GM19193 (cell line): ENCODE measurements around the gene LGR6.

ENCODE experiments used
- POLR2A ChIP-seq: IDR thresholded peaks from 4 replicates; pipeline ENCODE4 v1.6.1; 2011; ENCODE audit not compliant: insufficient read depth, insufficient read length; ENCODE audit errors: extremely low read depth

Gene LGR6

DNA sequence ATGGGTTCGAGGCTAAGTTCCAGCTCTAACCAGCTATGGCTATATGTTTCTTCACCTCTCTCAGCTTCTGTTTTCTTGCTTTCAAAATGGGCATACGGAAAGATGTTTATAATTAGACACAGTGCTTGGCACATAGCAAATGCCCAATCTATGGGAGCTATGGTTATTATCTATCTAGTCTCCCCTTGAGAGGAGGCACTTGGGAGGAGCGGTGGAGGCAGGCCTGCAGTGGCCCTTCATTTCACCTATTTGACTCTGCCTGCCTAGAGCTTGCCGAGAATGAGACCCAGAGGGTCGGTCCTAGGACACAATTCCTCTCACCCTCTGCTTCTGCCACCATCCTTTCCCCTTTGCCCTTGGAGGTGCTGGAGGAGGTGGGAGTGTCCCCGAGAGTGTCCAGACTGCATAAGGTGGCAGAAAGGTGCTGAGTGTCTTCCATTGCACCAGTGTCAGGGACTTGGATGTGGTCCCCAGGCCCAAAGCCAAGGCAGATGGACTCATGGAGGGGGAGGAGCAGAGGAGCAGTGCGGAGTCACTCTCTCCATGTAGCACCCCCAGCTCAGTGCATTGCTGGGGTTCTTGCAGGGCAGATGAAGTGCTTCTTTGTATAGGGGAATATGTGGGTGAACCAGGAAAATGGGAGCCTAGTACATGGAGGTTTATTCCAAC is 9.0 kb downstream of the LGR6 start:
- no peak for TF ChIP-seq POLR2A

DNA sequence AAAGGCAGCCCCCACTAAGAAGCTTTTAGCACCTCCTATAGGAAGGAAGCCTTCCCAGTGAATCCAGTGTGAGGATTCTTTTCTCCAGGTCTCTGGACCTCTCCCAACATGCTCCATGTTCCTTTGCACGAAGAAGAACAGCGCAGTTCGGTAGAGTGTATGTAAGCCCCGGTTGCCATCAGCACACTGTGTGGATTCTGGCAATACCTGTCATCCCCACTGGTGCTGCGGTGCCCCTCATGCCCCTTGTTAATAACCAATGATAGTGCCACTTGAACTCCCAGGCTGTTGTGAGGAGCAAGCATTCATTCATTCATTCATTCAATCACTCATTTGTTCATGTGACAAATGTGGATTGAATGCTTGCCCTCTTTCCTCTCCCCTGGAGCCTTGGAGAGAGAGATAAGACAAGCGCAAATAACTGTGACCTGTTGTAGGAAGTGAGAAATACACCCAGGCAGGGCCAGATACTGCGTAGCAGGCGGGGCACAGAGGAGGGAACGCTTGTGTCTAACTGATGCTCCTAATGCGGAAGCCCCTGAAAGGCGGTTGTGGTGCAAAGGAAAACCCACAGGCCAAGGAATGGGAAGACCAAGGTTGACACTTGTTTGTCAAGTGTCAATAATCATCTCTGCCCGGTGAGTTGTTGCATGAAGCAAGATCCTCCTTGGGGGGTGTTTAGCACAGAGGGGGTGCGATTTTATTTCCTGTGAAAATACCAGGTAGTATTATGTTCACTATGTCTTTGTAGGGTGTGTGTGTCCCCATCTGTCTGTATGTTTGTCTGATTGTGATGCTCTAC is 9.8 kb downstream of the LGR6 start:
- TF ChIP-seq POLR2A: no peak

DNA sequence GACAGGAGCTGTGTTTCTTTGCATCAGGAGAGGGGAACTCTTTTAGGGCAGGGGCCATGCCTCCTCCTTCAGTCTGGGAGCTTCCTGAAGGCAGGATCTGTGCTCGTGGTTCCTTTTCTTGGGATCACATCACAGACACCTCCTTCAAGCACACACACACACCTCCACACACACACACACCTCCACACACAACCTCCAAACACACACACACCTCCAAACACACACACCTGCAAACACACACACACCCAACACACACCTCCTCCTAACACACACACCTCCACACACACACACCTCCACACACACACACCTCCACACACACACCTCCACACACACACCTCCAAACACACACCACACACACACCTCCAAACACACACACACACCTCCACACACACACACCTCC is 10.5 kb downstream of the LGR6 start:
- TF ChIP-seq POLR2A: no peak

DNA sequence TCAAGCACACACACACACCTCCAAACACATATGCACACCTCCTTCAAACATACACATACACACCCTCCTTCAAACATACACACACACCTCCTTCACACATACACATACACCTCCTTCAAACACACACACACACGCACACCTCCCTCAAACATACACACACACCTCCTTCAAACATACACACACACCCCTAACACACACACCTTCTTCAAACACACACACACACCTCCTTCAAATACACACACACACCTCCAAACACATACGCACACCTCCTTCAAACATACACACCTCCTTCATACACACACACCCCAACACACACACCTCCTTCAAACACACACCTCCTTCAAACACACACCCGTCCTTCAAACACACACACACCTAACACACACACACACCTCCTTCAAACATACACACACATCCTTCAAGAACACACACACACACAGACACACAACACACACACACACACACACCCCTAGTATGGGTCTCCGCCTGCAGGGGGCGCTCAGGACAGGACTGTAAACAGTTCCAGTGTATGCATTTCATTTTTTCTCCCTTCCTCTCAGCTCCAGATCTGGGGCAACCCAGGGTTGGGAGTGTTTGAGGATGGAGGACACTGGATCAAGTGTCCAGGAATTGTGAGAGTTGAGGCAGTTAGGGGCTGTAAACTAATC is 12.1 kb downstream of the LGR6 start:
- no peak for TF ChIP-seq POLR2A

DNA sequence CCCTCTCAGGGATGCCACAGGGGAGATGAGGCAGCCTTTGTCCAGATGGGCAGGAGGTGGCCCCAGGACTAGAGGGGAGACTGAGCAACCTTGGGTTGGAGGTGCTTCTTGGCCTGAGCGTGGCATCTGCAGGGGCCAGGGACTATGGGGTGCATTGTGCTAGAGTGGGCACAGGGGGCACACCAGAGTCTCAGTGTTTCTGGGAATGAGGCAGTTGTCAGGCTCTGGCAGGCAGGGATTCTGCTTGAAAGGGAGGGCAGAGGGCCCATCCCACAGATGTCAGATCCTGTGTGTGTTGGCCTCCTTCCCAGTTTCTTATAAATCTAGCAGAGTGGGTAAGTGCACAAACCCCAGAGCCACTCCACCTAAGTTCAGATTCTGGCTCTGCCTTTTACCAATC is 13.7 kb downstream of the LGR6 start:
- TF ChIP-seq POLR2A: no peak

DNA sequence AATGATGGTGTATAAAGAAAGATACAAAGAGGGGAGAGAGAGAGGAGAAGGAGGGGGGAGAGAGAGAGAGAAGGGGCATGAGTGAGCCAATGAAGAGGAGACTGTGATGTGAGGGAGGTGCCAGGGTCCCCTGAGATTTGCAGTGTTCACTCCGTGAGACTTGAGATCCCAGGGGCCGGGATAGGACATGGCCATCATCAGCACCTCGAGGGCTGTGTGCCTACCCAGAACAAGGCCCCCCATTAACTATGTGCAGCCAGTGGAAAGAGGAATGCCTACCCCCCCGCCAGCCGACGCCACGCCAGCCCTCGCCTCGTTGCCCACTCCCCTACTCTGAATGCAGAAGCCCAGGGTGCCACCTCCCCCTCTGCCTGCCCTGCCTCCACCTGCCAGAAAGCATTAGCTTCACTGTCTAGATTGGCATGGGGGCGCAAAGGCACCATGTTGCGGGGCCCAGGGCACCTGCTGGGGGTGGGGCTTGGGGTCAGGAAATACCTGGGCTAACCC is 14.8 kb downstream of the LGR6 start:
- no peak for TF ChIP-seq POLR2A

DNA sequence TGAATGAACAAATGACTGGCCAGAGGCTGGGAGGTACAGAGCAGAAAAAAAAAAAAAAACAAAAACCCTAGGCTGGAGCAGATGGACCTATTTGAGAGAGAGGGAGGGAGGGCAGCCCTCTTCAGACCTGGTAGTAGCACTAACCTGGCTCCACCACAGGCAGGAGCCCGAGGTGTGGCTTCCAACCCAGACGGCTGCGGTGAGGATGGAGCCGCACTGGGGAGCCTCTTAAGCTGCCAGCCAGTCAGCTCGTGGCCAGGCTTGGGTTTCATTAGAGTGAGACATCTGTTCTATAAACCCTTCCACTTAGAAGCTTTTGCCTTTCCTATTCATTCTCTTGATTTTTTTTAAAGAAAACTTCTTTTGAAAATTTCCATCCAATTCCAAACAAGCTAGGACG is 16.8 kb downstream of the LGR6 start:
- no peak for TF ChIP-seq POLR2A

DNA sequence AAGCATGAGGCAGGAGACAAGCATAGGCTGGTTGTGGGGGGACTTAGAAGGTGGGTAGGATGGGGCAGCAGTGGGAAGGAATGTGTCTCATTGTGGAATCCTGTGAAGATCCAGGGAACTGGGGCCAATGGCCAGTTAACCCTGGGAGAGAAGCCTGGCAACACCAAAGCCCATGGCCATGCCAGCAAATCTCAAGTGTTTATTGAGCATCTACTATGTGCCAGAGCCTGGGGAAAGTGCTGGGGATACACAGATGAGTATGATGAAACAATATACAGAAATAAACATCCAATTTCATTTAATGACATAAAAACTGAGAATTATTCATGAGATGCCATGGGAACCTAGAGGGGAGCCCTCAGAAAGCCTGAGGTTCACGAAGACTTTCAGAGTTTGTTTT is 17.4 kb downstream of the LGR6 start:
- TF ChIP-seq POLR2A: no peak

DNA sequence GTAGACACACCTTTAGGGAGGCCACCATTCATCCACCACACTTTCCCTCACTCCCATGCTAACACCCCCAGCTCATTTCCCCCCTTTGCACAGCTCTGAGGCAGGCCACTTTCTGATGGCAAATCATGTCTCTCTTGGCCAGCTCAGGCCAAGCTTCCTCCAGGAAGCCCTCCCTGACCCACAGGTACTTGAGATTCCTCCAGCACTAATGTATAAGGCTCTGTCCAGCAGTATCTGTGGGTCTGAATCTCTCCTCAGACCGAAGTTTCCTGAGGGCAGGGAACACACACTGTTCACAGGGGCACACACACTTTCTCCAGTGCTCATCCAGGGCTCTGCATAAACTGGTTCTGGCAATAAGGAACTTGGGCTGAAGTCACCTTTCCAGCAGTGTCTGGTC is 19.2 kb downstream of the LGR6 start:
- TF ChIP-seq POLR2A: no peak

DNA sequence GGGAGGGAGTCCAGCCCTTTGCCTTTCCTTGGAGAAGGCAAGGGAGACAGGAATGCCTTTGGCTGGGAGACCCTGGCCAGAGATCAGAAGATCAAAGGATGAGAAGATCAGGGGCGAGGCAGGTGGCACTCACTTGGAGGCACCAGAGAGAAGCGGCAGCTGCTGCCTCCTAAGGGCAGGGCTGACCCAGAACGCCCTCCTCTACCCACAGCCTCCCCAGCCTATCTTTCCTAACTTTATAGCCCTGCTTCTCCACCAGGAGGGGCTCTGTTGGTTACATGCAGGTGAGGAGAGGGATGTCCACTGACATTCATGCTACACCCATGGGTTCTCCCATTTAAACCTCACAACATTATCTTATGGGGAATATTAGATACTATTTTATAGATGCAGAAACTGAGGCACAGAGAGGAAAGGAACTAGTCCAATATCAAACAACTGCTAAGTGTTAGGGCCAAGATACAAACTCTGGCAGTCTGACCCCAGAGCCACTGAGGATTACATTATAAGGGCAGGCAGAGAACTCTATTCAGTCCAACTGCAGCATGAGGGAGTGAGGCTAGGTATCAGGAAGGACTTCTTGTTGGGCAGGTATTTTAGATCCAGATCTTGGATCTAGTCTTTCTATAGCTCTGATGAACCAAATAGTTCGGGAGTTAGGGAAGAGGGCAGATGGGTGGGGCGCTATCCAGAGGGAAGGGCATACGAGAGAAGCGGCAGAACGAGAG is 19.9 kb downstream of the LGR6 start:
- TF ChIP-seq POLR2A: no peak

DNA sequence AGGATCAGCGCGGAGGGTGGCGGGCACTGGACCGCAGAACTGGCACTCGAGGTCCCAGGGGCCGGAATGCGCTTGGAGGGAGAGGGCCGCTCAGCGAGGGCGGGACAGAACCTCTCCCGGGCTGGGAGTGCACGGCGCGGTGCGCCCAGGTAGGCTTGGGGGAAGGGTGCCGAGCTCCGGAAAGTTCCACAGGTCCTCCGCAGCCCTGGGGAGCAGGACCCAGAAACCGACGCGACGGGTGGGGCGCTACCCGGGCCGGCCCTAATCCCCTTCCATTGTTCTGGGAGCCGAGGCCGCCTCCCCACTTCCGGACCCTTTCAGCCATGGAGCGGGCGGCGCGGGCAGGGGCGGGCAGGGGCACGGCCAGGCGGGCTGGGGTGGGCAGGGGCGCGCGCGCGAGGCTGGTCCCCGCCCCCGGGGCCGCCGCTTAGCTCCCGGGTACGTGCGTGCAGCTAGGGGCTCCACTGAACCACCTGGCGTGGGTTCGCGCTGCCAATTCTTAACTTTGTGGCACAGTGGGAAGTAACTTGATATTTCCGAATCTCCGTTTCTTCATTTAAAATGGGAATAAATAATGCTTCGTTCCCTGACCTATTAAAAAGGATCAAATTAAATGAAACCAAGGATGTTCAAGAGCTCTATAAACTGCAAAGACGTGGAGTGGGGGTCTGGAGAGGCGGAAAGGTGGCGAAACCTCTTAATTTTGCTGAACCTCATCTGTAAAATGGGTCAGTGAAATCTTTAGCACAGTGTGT is 20.7 kb downstream of the LGR6 start:
- no peak for TF ChIP-seq POLR2A

DNA sequence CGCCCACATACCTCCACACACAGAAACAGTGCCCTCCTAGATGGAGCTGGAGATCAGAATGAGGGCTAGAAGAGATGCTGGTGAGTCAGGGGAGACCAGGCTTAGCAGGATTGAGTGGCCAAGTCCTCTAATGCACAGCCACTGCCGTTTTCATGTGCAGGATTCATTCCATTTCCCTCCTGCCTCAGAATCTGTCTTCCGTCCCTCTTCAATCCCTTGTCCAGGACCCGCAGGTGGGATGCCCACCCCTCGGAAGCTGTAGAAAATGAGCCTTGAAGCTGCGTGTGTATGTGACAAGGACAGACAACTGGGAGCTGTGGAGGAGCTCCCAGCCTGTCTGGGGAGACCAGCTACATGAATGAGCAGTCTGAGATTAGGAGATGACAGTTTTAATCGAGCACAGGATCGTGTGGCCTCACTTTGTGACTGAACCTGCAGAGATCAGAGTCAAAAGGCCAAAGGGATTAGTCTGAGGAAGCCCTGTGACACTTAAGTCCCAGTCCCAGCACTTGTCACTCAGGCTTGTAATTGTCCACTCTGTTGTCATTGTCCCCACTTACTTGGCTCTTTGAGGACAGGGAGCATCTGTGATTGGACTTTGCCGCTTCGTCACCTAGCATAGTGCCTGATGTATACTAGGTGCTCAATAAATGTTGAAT is 22.0 kb downstream of the LGR6 start:
- no peak for TF ChIP-seq POLR2A

DNA sequence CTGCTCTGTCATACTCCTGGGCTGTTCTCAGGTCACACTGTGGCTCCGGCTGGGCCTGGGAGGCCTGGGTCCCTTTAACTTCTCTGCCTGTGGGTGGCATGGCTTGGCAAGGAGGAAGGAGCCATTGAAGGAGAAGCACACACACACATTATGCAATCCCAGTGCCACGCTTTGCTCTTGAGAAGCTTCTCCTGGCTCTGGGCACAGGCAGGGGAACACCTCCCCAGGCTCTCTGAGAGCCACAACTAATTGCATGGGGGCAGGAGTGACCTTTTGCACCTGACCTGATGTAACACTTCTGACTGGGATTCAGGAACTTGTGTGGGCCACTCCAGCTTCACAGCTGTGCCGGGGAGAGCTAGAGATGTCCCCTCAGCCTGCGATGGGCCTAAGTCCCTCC is 23.1 kb downstream of the LGR6 start:
- TF ChIP-seq POLR2A: no peak

DNA sequence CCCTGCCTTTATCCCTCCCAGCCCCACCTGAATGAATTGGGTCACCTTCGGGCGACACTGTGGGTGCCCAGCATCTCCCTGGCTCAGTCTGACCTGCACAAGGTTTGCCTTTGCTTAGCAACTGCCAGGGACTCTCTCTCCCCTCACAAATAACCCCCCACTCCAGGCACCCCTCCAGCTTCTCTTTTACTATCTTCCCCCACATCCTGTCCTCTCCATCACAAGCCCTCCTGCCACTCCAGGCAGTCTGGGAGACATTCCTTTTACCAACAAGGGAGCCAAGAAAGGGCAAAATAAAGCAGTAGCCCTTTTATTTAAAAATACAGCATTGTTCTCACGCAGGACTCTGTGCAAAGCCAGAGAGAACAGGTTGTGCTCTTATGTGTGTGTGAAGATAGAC is 23.9 kb downstream of the LGR6 start:
- TF ChIP-seq POLR2A: no peak
